Retinal pigment epithelial cell (primary cell): Measurements from ENCODE around the gene UBAP2.

ENCODE experiments used
- DNase-seq: peaks from one replicate; pipeline ENCODE4 v3.0.0-alpha.2; 2010; ENCODE audit warnings: low read depth
- H3K4me3 ChIP-seq: 2 replicates; pipeline ENCODE4 v1.5.1; 2011; ENCODE audit warnings: mild to moderate bottlenecking, low read length, control low read depth, moderate library complexity
- TF ChIP-seq, protein P1 (sequence below): conservative IDR thresholded peaks from 2 replicates; pipeline ENCODE4 v1.5.1; 2011; ENCODE audit warnings: low read depth, low read length, control low read depth, inconsistent platforms

Gene UBAP2

GRCh38 chr9:33950371-33950770, 98.3 kb downstream of the UBAP2 start:
- no peak overlapping the region for H3K4me3 ChIP-seq
- DNase-seq = no peak
- TF ChIP-seq, protein P1, sequence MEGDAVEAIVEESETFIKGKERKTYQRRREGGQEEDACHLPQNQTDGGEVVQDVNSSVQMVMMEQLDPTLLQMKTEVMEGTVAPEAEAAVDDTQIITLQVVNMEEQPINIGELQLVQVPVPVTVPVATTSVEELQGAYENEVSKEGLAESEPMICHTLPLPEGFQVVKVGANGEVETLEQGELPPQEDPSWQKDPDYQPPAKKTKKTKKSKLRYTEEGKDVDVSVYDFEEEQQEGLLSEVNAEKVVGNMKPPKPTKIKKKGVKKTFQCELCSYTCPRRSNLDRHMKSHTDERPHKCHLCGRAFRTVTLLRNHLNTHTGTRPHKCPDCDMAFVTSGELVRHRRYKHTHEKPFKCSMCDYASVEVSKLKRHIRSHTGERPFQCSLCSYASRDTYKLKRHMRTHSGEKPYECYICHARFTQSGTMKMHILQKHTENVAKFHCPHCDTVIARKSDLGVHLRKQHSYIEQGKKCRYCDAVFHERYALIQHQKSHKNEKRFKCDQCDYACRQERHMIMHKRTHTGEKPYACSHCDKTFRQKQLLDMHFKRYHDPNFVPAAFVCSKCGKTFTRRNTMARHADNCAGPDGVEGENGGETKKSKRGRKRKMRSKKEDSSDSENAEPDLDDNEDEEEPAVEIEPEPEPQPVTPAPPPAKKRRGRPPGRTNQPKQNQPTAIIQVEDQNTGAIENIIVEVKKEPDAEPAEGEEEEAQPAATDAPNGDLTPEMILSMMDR = no peak

DNA sequence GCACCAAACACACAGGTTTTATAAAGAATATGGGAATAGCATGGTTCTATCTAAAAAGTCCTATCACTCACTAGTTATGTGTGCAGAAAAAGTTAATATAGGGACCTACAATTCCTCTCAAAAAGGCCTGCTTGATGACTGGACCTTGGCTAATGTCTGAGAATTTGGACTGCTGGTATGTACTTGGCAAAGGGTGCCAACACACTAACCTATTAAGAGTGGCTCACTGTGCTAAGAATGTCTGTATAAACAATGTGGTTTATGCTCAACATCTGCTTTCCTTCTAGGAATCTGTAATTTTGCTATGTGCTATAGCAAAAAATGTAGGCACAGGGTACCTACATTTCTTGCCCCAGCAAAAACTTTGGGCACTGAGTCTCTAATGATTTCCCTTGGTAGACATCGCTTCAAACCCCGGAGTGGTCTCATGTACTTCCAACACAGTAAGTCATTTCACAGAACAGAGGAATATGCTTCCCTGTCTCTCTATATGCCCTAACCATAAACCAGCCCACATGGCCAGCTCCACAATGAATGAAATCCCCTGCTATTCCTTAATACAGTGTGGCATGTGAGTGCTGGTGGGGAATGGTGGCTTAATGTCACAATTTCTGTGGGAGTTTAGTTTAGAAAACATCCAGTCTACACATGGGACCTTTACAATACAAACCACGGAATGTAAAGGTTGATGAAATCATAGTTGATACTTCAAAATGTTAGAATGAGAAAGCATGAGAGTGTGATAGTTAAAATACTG, 101.7 kb downstream of the UBAP2 start:
- TF ChIP-seq, protein P1 = no peak
- H3K4me3 ChIP-seq = no peak overlapping the region
- DNase-seq = peak; percentile 87

GRCh38 chr9:33943389-33943788, 105.3 kb downstream of the UBAP2 start:
- TF ChIP-seq, protein P1 = no peak
- no peak for DNase-seq
- no peak overlapping the region for H3K4me3 ChIP-seq

DNA sequence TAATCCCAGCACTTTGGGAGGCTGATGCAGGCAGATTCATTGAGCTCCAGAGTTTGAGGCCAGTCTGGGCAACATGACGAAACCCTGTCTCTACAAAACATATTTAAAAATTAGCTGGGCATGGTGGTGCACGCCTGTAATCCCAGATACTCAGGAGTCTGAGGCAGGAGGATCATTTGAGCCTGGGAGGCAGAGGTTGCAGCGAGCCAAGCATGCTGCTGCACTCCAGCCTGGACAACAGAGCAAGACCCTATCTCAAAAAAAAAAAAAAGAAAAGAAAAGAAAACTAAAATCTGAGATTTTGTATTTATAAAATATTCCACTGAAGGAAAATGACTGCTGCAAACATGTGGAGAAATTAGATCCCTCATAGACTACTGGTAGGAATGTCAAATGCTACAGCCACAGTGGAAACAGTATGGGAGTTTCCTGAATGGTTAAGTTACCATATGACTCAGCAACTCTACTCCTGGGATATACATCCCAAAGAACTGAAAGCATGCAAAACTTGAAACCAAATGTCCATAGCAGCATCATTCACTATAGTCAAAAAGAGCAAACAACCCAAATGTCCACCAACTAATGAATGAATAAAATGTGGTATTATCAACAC, 106.1 kb downstream of the UBAP2 start:
- TF ChIP-seq, protein P1 = peak; percentile 43
- no peak for DNase-seq
- H3K4me3 ChIP-seq = no peak overlapping the region

DNA sequence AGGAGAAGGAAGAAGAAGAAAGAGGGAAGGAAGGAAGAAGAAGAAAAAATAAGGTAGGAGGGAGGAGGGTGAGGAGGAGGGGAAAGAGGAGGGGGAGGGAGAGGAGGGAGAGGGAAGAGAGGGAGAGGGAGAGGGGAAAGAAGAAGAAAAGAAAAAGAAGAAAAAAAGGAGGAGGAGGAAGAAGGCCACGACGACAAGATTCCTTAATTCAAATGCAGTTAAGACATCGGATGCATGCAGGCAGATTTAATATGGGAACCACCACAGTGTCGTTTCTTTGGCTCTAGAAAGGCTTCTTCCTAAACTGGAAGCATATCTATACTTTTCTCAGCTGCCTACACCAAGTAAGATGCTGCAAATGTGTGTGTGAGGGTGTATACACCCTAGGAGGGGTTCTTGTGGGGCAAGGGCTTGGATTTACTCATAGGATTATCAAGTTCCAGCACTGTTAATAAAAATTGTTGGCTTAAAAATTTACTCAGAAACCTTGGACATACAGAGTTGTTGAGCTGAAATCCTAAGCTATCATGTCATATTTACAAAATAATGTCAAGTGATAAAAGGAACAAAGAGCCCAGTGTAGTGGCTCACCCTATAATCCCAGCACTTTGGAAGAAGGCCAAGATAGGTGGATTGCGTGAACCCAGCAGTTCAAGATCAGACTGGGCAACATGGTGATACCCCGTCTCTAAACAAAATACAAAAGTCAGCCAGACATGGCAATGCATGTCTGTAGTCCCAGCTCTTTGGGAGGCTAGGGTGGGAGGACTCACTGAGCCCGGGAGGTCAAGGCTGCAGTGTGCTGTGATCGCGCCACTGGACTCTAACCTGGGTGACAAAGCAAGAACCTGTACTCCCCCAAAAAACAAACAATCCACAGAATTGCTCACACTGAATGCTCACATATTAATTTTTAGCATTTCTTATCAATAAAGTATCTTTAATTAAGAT, 108.5 kb downstream of the UBAP2 start:
- DNase-seq = peak; percentile 60
- TF ChIP-seq, protein P1 = no peak
- no peak overlapping the region for H3K4me3 ChIP-seq

DNA sequence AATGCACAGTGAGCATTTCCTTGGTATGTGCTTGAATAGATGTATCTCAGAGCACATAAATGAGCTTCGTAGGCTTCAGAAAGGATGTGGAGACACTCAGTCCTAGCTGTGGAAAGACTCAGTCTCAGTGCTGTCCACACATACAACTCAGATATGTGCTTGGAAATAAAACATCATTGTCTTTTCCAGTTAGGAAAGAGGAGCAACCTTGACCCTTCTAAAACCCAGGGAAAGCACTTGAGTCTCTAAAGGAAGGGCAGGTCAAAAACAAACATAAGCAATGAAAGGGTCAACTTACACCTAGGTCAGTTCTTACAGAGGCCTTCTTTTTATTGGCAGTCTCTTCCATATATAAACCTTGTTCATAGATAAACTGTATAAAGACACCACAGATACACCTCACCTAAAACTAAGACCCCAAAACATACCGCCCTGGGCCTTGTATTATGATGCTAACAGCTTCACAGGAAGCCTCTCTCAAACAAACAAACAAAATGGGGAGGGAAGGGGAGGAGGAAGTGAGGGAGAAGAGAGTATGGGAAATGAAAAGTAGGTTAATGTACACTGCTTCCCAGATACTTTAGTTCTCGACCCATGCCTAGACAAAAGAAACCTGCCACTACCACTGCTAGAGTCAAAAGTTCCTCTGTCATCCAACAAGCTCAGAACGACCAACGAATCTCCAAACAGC, 114.4 kb downstream of the UBAP2 start:
- H3K4me3 ChIP-seq = no peak overlapping the region
- DNase-seq = no peak
- TF ChIP-seq, protein P1 = no peak
